IPS DF 6.9 (cell line): Measurements from ENCODE around the gene LYVE1.

Experiments
- DNase-seq: peaks from one replicate; pipeline ENCODE4 v3.0.0-alpha.2; 2013; ENCODE audit warnings: low read depth, low spot score
- H3K27ac ChIP-seq: one replicate; pipeline ENCODE4 v1.5.1; 2013; ENCODE audit warnings: low read length, control low read depth
- H3K27me3 ChIP-seq: 2 replicates; pipeline ENCODE4 v1.6.1; 2013; ENCODE audit warnings: mild to moderate bottlenecking, low read length; ENCODE audit not compliant: control insufficient read depth, insufficient read depth
- H3K36me3 ChIP-seq: 2 replicates; pipeline ENCODE4 v1.6.1; 2013; ENCODE audit warnings: low read length; ENCODE audit not compliant: control insufficient read depth, insufficient read depth
- H3K4me1 ChIP-seq: 2 replicates; pipeline ENCODE4 v1.6.1; 2013; ENCODE audit warnings: low read length; ENCODE audit not compliant: control insufficient read depth, insufficient read depth
- H3K4me3 ChIP-seq: 2 replicates; pipeline ENCODE4 v1.5.1; 2013; ENCODE audit warnings: mild to moderate bottlenecking, low read length
- H3K9me3 ChIP-seq: 2 replicates; pipeline ENCODE4 v1.6.1; 2013; ENCODE audit warnings: low read length, inconsistent platforms; ENCODE audit not compliant: control insufficient read depth, insufficient read depth
- WGBS: extraction: QIAGEN DNeasy Blood & Tissue Kit; methylation state at CpG from one replicate; pipeline ENCODE4 v1.1.7; 2013; ENCODE audit warnings: mixed read lengths, missing lambda C conversion rate; ENCODE audit not compliant: insufficient read length, insufficient coverage; 5-methylcytosine and 5-hydroxymethylcytosine counted together

Gene LYVE1

GRCh38 chr11:10575346-10576034, 7.0 kb upstream of the LYVE1 start:
- Histone ChIP-seq H3K9me3 (no peaks in the 10 kb centered on the region), H3K27ac (no peak overlapping the region), H3K4me3 (no peak overlapping the region), H3K4me1 (no peaks in the 10 kb centered on the region), H3K36me3 (no peaks in the 10 kb centered on the region), H3K27me3 (no peaks in the 10 kb centered on the region)
- DNase-seq: no peak
- no CpG with 5 or more reads among the region's 3 CpGs for WGBS

GRCh38 chr11:10573556-10573955, 5.1 kb upstream of the LYVE1 start:
- Histone ChIP-seq H3K4me3 (no peak overlapping the region), H3K9me3 (no peaks in the 10 kb centered on the region), H3K27ac (no peak overlapping the region), H3K27me3 (no peaks in the 10 kb centered on the region), H3K36me3 (no peaks in the 10 kb centered on the region), H3K4me1 (no peaks in the 10 kb centered on the region)
- no peak for DNase-seq
- no CpG with 5 or more reads among the region's 3 CpGs for WGBS

GRCh38 chr11:10573028-10573427, 4.6 kb upstream of the LYVE1 start:
- Histone ChIP-seq H3K4me3 (no peak overlapping the region), H3K9me3 (no peaks in the 10 kb centered on the region), H3K36me3 (no peaks in the 10 kb centered on the region), H3K4me1 (no peaks in the 10 kb centered on the region), H3K27me3 (no peaks in the 10 kb centered on the region), H3K27ac (no peak overlapping the region)
- DNase-seq: no peak

GRCh38 chr11:10572533-10572932, 4.1 kb upstream of the LYVE1 start:
- no CpG with 5 or more reads among the region's 2 CpGs for WGBS

GRCh38 chr11:10567446-10567845, 1.0 kb downstream of the LYVE1 start:
- H3K4me3 ChIP-seq: no peak overlapping the region
- no peaks in the 10 kb centered on the region for H3K9me3 ChIP-seq
- no peak overlapping the region for H3K27ac ChIP-seq
- no peaks in the 10 kb centered on the region for H3K4me1 ChIP-seq
- H3K27me3 ChIP-seq: no peaks in the 10 kb centered on the region
- DNase-seq: no peak
- no CpG with 5 or more reads among the region's 2 CpGs for WGBS
- H3K36me3 ChIP-seq: no peaks in the 10 kb centered on the region

More at GRCh38 chr11:10572533-10572932, 4.1 kb upstream of the LYVE1 start:
- Histone ChIP-seq H3K36me3 (no peaks in the 10 kb centered on the region), H3K9me3 (no peaks in the 10 kb centered on the region), H3K27me3 (no peaks in the 10 kb centered on the region), H3K4me3 (no peak overlapping the region), H3K27ac (no peak overlapping the region), H3K4me1 (no peaks in the 10 kb centered on the region)
- no peak for DNase-seq

GRCh38 chr11:10566257-10566957, 2.1 kb downstream of the LYVE1 start:
- Histone ChIP-seq H3K36me3 (no peaks in the 10 kb centered on the region), H3K27ac (no peak overlapping the region), H3K4me1 (no peaks in the 10 kb centered on the region), H3K27me3 (no peaks in the 10 kb centered on the region), H3K9me3 (no peaks in the 10 kb centered on the region), H3K4me3 (no peak overlapping the region)
- no CpG with 5 or more reads among the region's 6 CpGs for WGBS
- DNase-seq: no peak

GRCh38 chr11:10565493-10565892, 3.0 kb downstream of the LYVE1 start:
- no CpG with 5 or more reads among the region's 4 CpGs for WGBS
- Histone ChIP-seq H3K36me3 (no peaks in the 10 kb centered on the region), H3K4me3 (no peak overlapping the region), H3K9me3 (no peaks in the 10 kb centered on the region), H3K27me3 (no peaks in the 10 kb centered on the region), H3K4me1 (no peaks in the 10 kb centered on the region), H3K27ac (no peak overlapping the region)
- no peak for DNase-seq

GRCh38 chr11:10564696-10565318, 3.7 kb downstream of the LYVE1 start:
- Histone ChIP-seq H3K27ac (no peak overlapping the region), H3K4me3 (no peak overlapping the region), H3K9me3 (no peaks in the 10 kb centered on the region), H3K4me1 (no peaks in the 10 kb centered on the region), H3K27me3 (no peaks in the 10 kb centered on the region), H3K36me3 (no peaks in the 10 kb centered on the region)
- no peak for DNase-seq
- WGBS: no CpG with 5 or more reads among the region's 1 CpG

- H3K4me1 ChIP-seq: no peaks in the 10 kb centered on the region
- H3K9me3 ChIP-seq: no peaks in the 10 kb centered on the region
- DNase-seq: no peak
- no peaks in the 10 kb centered on the region for H3K27me3 ChIP-seq
- no peak overlapping the region for H3K4me3 ChIP-seq
- H3K27ac ChIP-seq: no peak overlapping the region
- no CpG with 5 or more reads among the region's 3 CpGs for WGBS
- no peaks in the 10 kb centered on the region for H3K36me3 ChIP-seq
These were observed 4.4 kb downstream of the LYVE1 start for GRCh38 chr11:10564030-10564429.

- Histone ChIP-seq H3K27ac (no peak overlapping the region), H3K36me3 (no peaks in the 10 kb centered on the region), H3K4me1 (no peaks in the 10 kb centered on the region), H3K9me3 (no peaks in the 10 kb centered on the region), H3K4me3 (no peak overlapping the region), H3K27me3 (no peaks in the 10 kb centered on the region)
- no peak for DNase-seq
- WGBS: no CpG with 5 or more reads among the region's 1 CpG
These were observed 6.5 kb downstream of the LYVE1 start for GRCh38 chr11:10561947-10562346.
